Mesothelial cell of epicardium (in vitro differentiated cells): ENCODE data around the gene DPP6. TPM values are rescaled to one million over a fixed set of nuclear protein-coding genes. Genes with fewer than 3 reads are reported as not detected.
A peak's percentile ranks its signal among the peaks of the same experiment; 100 is the strongest.
"Not testable (repeated sequence)": the region's sequence is repeated elsewhere in the genome, so short reads cannot be mapped to it uniquely, and the experiment has no call there.

Experiments used
- DNase-seq, 2 experiments: peaks; one replicate each; pipeline ENCODE4 v3.0.0; 2021; ENCODE audit warnings: low spot score in 2 of 2; ENCODE audit not compliant: unreplicated experiment in 2 of 2
- H3K27ac Mint-ChIP-seq: 2 replicates; pipeline ENCODE4 v1.8.0; 2021; ENCODE audit warnings: mixed read lengths
- H3K27me3 Mint-ChIP-seq: 2 replicates; pipeline ENCODE4 v1.8.0; 2021; ENCODE audit warnings: low read depth, mixed read lengths
- H3K36me3 Mint-ChIP-seq: 2 replicates; pipeline ENCODE4 v1.8.0; 2021; ENCODE audit warnings: mixed read lengths
- H3K4me1 Mint-ChIP-seq: 2 replicates; pipeline ENCODE4 v1.8.0; 2021; ENCODE audit warnings: mixed read lengths
- H3K4me3 Mint-ChIP-seq: 2 replicates; pipeline ENCODE4 v1.8.0; 2021; ENCODE audit warnings: mild to moderate bottlenecking, moderate library complexity, mixed read lengths
- H3K9me3 Mint-ChIP-seq: 2 replicates; pipeline ENCODE4 v1.8.0; 2021; ENCODE audit warnings: mixed read lengths
- total RNA-seq: library from RNA; stranded (reverse); gene quantifications from 3 replicates; pipeline ENCODE4 v1.2.1, GENCODE V29; 2021

Gene DPP6
- total RNA-seq, result 0.09 to 0.18 TPM (median 0.13 TPM) in 3 replicates

DNA sequence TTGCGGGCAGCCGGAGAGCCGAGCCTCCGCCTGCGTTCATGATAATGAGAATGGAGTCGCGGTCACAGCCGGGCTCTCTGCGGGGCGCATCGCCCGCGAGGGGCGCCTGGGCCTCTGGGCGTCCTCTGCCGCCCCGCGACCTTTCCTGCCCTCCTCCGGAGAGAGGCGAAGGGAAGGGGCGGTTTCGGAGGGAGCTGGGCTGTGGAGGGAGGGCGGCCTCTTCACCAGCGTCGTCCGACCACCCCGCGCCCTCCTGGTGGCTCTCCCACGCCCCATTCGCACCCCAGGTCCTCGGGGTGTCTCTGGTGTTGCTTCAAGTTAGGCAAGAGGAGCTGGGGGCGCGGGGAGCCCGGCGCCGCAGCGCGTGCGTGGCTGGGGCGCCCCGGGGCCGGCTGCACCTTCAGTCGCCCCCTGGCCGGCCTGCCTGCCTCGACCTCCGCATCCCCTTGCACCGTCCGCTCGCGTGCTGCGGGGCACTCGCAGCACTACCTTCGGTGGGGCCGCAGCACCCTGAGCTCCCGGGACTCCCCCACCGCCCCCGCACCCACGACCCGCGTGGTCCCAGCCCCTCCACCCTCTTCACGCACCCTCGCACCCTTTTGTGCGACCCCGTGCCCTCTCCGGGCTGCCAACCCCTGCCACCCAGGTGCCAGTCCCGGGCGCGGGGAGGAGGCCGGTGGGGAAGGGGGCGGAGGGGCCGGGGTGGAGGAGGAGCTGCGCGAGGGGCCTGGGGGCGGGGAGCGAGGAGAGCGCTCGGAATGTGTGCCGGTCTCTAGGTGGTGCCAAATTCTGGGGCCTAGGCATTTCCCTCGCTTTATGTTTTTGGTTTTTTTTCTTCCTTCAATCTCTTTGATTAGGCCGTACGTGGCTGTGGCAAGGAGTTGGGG lies at the start of gene DPP6:
Gene DPP6, plus strand, starts transcription at position 756 of the 887 bp plus-strand sequence.
- not testable (repeated sequence) for H3K9me3 Mint-ChIP-seq, DNase-seq, H3K4me1 Mint-ChIP-seq, H3K36me3 Mint-ChIP-seq, H3K27ac Mint-ChIP-seq
- Mint-ChIP-seq H3K4me3 (peak within 1 kb of the TSS; percentile 40), H3K27me3 (peaks cover 43% of the 10 kb centered on the region)

- H3K27ac Mint-ChIP-seq, H3K4me1 Mint-ChIP-seq, H3K4me3 Mint-ChIP-seq, DNase-seq, H3K36me3 Mint-ChIP-seq, H3K27me3 Mint-ChIP-seq: not testable (repeated sequence)
- H3K9me3 Mint-ChIP-seq, result peaks cover 36% of the 10 kb centered on the region
These were observed 42.7 kb upstream of the DPP6 start for GRCh38 chr7:154009423-154009911.

DNA sequence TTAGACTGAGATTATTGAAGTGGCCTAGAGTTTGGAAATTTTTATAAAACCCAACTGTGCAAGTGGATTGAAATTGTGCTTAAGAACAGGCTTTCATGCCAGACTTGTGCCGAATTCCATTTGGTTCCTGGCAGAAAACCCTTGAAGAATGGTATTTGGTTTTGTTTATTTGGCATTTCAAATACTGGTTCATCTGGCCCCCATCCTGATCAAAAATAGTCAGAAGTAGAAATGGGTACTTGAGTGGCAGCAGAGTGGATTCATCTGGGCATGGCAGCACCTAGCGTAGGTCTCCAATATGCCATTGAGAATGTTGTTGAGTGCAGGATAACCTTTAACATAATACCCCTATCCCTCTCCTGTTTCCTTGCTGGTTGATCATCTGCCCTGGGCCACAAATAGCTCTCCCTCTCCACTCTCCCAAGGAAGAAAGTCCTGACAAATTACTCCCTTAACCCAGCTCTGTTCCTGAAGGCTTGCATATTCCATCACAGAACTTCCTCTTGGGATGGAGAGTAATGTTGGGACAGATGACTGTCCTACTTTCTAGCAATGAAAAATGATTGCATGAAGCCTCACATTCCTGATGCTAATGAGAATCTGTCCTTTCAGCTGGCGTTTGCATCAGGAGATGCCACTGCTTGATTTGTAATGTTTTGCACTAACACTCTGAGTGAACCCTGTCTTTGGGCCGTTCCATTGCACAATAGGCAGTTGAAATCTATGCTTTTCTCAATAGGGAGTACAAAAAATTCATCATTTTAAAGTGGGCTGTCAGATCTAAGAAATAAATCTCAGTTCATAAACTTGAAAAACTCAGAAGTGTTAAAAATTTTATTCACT lies 41.3 kb upstream of the DPP6 start:
- not testable (repeated sequence) for H3K27ac Mint-ChIP-seq, DNase-seq, H3K36me3 Mint-ChIP-seq, H3K4me3 Mint-ChIP-seq, H3K27me3 Mint-ChIP-seq, H3K4me1 Mint-ChIP-seq
- peaks cover 50% of the 10 kb centered on the region for H3K9me3 Mint-ChIP-seq

DNA sequence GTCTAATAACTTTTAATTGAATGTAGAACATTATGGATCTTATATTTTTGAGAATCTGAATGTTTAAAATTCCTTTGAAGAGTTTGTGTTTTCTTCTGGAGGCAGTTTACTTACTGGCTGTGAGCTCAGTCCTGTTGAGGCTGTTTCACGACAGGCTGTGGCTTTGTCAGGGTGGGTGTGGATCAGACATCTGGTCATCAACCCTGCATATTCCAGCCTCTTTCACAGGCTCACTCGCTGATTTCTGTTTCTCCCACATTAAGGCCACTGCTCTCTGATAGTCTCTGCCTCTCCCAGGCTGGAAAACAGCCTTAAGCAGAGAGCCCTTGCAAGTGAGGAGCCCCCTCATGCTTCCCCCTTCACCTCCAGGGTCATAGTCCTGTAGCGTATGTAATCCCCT lies 39.4 kb upstream of the DPP6 start:
- not testable (repeated sequence) for H3K36me3 Mint-ChIP-seq, H3K27ac Mint-ChIP-seq, H3K4me3 Mint-ChIP-seq, H3K4me1 Mint-ChIP-seq, H3K27me3 Mint-ChIP-seq, DNase-seq
- H3K9me3 Mint-ChIP-seq, result peaks cover 52% of the 10 kb centered on the region

DNA sequence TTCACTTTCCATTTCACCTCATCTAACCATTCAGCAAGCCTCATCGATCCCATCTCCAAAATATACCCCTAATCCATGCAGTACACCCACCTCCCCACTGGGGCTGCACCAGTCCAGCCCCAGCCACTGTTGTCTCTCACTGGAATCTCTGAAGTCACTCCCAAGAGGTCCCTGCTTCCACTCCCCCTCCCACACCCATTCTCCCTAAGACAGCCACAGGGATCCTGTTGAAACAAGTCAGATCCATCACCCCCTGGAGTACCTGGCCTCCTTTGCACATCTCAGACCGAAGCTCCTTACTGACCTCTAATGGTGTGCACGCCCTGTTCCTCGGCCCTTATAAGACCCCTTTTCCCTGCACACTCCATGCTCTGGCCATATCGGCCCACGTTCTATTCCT lies 36.6 kb upstream of the DPP6 start:
- H3K36me3 Mint-ChIP-seq, H3K27ac Mint-ChIP-seq, H3K4me1 Mint-ChIP-seq, H3K4me3 Mint-ChIP-seq, DNase-seq, H3K27me3 Mint-ChIP-seq: not testable (repeated sequence)
- H3K9me3 Mint-ChIP-seq, result peaks cover 62% of the 10 kb centered on the region

- H3K4me1 Mint-ChIP-seq, H3K27me3 Mint-ChIP-seq, DNase-seq, H3K4me3 Mint-ChIP-seq, H3K27ac Mint-ChIP-seq, H3K36me3 Mint-ChIP-seq: not testable (repeated sequence)
- H3K9me3 Mint-ChIP-seq, result peaks cover 59% of the 10 kb centered on the region
These were observed 33.8 kb upstream of the DPP6 start for GRCh38 chr7:154018354-154018753.

DNA sequence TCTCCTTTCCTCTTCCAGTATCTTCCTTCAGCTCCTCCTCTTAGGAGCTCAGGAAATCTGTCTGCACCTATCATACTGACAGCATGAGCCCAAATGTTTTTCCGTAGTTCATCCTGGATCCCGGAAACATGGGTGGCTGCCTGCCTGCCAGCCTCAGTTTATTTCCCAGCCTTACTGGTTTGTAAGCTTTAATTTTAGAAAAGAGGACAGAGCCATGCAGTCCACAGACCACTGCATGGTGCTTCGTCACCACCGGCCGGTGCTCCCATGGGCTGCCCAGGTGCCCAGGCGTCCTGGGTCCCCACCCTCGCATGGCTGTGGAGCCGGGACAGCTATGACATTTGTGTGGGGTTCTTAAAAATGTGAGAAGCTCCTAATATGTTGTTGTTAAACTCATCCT lies 24.4 kb upstream of the DPP6 start:
- H3K4me1 Mint-ChIP-seq, H3K4me3 Mint-ChIP-seq, H3K36me3 Mint-ChIP-seq, H3K27ac Mint-ChIP-seq, H3K27me3 Mint-ChIP-seq, DNase-seq: not testable (repeated sequence)
- peaks cover 24% of the 10 kb centered on the region for H3K9me3 Mint-ChIP-seq

- not testable (repeated sequence) for H3K4me1 Mint-ChIP-seq, DNase-seq, H3K4me3 Mint-ChIP-seq, H3K36me3 Mint-ChIP-seq, H3K27ac Mint-ChIP-seq, H3K27me3 Mint-ChIP-seq
- H3K9me3 Mint-ChIP-seq, result peaks cover 25% of the 10 kb centered on the region
These were observed 21.6 kb upstream of the DPP6 start for GRCh38 chr7:154030476-154031080.

GRCh38 chr7:154039466-154040165 lies 12.6 kb upstream of the DPP6 start:
- not testable (repeated sequence) for DNase-seq, H3K9me3 Mint-ChIP-seq, H3K36me3 Mint-ChIP-seq, H3K27ac Mint-ChIP-seq, H3K27me3 Mint-ChIP-seq, H3K4me1 Mint-ChIP-seq, H3K4me3 Mint-ChIP-seq

- H3K9me3 Mint-ChIP-seq, H3K36me3 Mint-ChIP-seq, DNase-seq, H3K4me1 Mint-ChIP-seq, H3K27ac Mint-ChIP-seq, H3K4me3 Mint-ChIP-seq: not testable (repeated sequence)
- peaks cover 38% of the 10 kb centered on the region for H3K27me3 Mint-ChIP-seq
These were observed 1.8 kb upstream of the DPP6 start for GRCh38 chr7:154050394-154050793.

- H3K27me3 Mint-ChIP-seq, result peaks cover 43% of the 10 kb centered on the region
- not testable (repeated sequence) for DNase-seq, H3K9me3 Mint-ChIP-seq
These were observed 1.1 kb upstream of the DPP6 start for GRCh38 chr7:154051006-154051642.

DNA sequence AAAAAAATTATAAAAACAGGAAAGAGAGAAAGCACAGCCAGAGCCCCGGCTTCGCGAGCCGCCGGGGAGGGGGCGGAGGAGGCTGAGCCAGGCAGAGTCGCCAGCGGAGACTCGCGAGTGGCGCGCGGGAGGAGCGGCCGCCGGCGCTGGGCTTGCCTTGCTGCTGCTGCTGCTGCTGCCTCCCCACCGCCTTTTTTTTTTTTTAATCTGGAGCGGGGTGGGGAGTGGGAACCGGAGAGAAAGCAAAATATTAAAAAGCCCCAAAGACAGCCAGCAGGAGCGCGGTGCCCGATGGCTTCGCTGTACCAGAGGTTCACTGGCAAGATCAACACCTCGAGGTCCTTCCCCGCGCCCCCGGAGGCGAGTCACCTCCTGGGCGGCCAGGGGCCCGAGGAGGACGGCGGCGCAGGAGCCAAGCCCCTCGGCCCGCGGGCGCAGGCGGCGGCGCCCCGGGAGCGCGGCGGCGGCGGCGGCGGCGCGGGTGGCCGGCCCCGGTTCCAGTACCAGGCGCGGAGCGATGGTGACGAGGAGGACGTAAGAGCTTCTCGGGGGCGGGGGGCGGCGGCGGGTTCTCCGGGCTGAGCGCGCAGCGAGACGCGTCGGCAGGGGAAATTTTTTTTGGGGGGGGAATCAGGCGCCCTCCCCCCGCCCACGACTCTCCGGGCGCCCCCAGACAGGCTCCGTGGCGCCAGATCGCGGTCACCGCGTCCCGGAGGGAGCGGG lies 493 bp downstream of the DPP6 start:
- H3K27me3 Mint-ChIP-seq, result peaks cover 41% of the 10 kb centered on the region
- peak overlapping the region; percentile 40 for H3K4me3 Mint-ChIP-seq
- H3K27ac Mint-ChIP-seq, DNase-seq, H3K36me3 Mint-ChIP-seq, H3K4me1 Mint-ChIP-seq, H3K9me3 Mint-ChIP-seq: not testable (repeated sequence)

More at GRCh38 chr7:154051006-154051642, 1.1 kb upstream of the DPP6 start:
- not testable (repeated sequence) for H3K4me1 Mint-ChIP-seq, H3K27ac Mint-ChIP-seq, H3K4me3 Mint-ChIP-seq, H3K36me3 Mint-ChIP-seq
